ENCODE results near the gene PHACTR1. TPM values are rescaled to one million over a fixed set of nuclear protein-coding genes. Genes with fewer than 3 reads are reported as not detected.
"Not testable (repeated sequence)": the region's sequence is repeated elsewhere in the genome, so short reads cannot be mapped to it uniquely, and the experiment has no call there.

The PHACTR1 gene
- total and polyA plus RNA-seq, 4 experiments from 2014 or later: 0.03 to 0.44 (median 0.42) TPM

DNA sequence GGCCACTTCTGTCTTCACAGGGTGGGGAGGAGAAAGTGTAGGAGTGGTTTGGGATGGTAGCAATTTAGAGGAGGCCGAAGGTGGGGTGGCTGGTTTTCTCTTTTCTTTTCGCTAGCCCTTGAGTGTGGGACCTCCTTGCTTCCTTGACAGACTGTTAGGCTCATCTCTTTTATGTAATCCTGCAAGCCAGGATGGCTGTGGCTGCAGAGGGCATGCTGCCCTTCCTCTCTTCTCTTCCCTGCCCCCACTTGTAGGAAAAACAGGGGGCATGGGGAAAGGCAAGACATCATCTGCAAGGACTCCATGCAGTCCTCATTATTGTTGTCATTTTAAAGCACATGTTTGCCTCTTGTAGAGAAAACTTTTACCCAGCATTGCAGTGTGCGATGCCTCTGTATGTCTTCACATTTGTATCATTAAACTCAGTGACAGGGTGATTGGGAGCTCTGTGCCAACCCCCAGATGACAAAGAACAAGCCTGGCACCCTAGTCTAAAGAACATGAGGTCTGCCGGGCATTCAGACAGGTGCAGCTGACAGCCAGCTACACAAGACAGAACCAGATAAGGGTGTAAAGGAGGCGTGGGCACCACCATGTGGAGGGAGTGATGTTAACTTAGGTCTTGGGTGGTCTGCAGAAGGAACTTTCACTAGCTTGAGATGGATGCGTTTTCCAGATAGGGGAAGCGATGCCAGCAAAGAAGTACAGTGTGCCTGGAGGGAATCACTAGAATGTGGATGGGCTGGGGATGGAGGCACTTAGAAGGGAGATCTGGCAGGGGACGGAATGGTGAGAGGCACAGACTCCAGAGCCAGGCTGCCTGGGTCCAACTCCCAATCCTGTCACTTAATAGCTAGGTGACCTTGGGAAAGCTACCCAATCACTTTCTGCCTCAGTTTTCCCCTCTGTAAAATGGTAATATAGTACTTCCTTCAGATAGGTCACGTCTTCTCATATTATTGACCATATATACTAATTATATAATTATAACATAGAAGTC is 404.2 kb downstream of the PHACTR1 start:
- Histone ChIP-seq H3K4me1 (ENCODE audit: insufficient read depth, low read length) (no peaks in the 10 kb centered on the region), H3K9me3 (ENCODE audit: control insufficient read depth in 1 of 2, low read length in 2 of 2) (no peaks in the 10 kb centered on the region), H3K27me3 (ENCODE audit: insufficient read depth, low read length) (no peaks in the 10 kb centered on the region), H3K36me3 (ENCODE audit: insufficient read depth, low read length) (no peaks in the 10 kb centered on the region), H3K27ac (ENCODE audit: low read depth, low read length) (no peak overlapping the region), H3K4me3 (ENCODE audit: low read length in 2 of 2) (no peak overlapping the region)
- POLR2A ChIA-PET (ENCODE audit: partially characterized antibody): no interaction called here
- H3K4me3 Mint-ChIP-seq: no peak overlapping the region
- H3K27me3 Mint-ChIP-seq: peaks cover 11 to 34% of the 10 kb centered on the region in 2 donors
- no peaks in the 10 kb centered on the region for H3K9me3 Mint-ChIP-seq
- DNase-seq: no peak
- CTCF ChIA-PET (ENCODE audit: partially characterized antibody): no interaction called here
- peaks cover 0 to 2% (median 0%) of the 10 kb centered on the region in 4 donors for H3K4me1 Mint-ChIP-seq
- H3K36me3 Mint-ChIP-seq: no peaks in the 10 kb centered on the region
- intact Hi-C loops (cut with micrococcal nuclease): no loop called here
- no peak overlapping the region for H3K27ac Mint-ChIP-seq

DNA sequence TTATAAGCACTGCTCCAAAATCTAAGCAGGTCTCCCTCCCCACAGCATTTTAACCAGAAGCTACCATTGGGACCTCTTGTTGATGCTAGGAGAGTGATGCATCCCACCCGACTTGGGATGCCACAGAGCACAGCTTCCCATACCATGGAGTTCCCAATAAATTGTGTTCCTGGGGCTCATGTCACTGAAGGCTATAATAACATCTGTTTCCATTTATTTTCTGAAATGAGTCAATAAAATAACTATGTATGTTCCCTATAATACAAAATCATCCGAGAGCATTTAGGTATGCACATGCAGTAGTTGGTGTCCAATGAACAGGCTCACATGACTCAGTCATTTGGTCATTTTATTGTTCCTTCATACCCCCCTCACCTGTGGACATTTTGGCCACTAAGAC is 407.6 kb downstream of the PHACTR1 start:
- Histone ChIP-seq H3K4me3 (ENCODE audit: low read length in 2 of 2) (no peak overlapping the region), H3K9me3 (ENCODE audit: control insufficient read depth in 1 of 2, low read length in 2 of 2) (no peaks in the 10 kb centered on the region), H3K27me3 (ENCODE audit: insufficient read depth, low read length) (no peaks in the 10 kb centered on the region), H3K36me3 (ENCODE audit: insufficient read depth, low read length) (no peaks in the 10 kb centered on the region), H3K4me1 (ENCODE audit: insufficient read depth, low read length) (no peaks in the 10 kb centered on the region), H3K27ac (ENCODE audit: low read depth, low read length) (no peak overlapping the region)
- ChIA-PET POLR2A (ENCODE audit: partially characterized antibody) (no interaction called here), CTCF (ENCODE audit: partially characterized antibody) (no interaction called here)
- no peak overlapping the region for H3K27ac Mint-ChIP-seq
- peaks cover 0 to 3% (median 0%) of the 10 kb centered on the region in 8 donors for H3K9me3 Mint-ChIP-seq
- no peak for DNase-seq
- H3K4me3 Mint-ChIP-seq: no peak overlapping the region
- H3K4me1 Mint-ChIP-seq: peaks cover 0 to 2% (median 0%) of the 10 kb centered on the region in 4 donors
- intact Hi-C loops (cut with micrococcal nuclease): no loop called here
- peaks cover 17 to 30% of the 10 kb centered on the region in 2 donors for H3K27me3 Mint-ChIP-seq
- H3K36me3 Mint-ChIP-seq: no peaks in the 10 kb centered on the region

DNA sequence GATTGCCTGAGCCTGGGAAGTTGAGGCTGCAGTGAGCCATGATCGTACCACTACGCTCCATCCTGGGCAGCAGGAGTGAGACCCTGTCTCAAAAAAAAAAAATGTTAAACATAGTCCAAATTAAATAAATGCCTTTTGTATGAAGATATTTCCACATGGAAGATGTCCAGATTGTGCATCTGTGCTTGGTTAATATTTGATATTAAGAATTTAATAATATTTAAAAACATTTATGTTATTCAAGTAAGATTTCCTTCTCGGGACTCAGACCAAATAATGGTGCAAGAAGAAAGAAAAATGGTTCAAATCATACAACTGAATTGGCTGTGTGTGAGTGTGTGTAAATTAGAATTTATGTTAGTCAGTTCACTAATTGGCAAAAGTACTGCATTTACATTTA is 409.3 kb downstream of the PHACTR1 start:
- no peaks in the 10 kb centered on the region for H3K27me3 ChIP-seq (ENCODE audit: insufficient read depth, low read length)
- Mint-ChIP-seq H3K4me1 (peaks cover 0 to 2% (median 0%) of the 10 kb centered on the region in 4 donors), H3K4me3 (no peak overlapping the region), H3K27ac (no peak overlapping the region), H3K9me3 (peaks cover 0 to 3% (median 0%) of the 10 kb centered on the region in 8 donors), H3K36me3 (no peaks in the 10 kb centered on the region), H3K27me3 (peaks cover 15 to 22% of the 10 kb centered on the region in 2 donors)
- no peak for DNase-seq
- no peaks in the 10 kb centered on the region for H3K9me3 ChIP-seq (ENCODE audit: control insufficient read depth in 1 of 2, low read length in 2 of 2)
- H3K36me3 ChIP-seq (ENCODE audit: insufficient read depth, low read length): no peaks in the 10 kb centered on the region
- ChIA-PET POLR2A (ENCODE audit: partially characterized antibody) (no interaction called here), CTCF (ENCODE audit: partially characterized antibody) (no interaction called here)
- H3K4me3 ChIP-seq (ENCODE audit: low read length in 2 of 2): no peak overlapping the region
- no peaks in the 10 kb centered on the region for H3K4me1 ChIP-seq (ENCODE audit: insufficient read depth, low read length)
- intact Hi-C loops (cut with micrococcal nuclease): no loop called here
- no peak overlapping the region for H3K27ac ChIP-seq (ENCODE audit: low read depth, low read length)

DNA sequence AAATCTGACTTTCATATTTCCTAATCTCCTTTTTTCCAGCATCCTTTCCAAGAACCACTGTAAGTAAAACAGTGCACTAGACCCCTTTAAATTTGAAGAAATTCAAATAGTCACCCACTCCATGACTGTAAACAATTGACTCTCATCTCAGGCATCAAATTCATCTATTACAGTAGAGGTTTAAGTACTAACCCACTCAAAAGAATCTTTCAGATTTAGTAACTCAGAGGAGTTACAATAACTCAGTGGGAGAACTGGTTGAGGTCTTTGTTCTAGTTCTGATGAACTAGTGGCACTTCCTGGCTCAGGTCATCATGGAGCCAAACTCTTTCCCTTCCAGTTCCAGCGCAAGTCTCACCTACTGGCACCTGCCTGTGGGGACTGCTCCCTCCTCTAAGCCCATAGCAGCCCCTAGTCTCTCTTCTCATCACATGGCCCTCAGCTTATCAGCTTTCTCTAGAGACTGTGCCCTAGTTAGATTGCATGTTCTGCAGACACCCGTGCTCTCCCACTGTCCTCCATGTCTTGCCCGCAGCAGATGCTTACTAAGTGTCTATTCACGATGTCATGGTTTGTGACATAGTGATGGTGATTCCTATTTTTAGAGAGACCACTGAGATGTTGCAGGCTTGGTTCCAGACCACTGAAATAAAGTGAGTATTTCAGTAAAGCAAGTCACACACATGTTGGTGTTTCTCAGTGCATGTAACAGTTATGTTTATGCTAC is 415.5 kb downstream of the PHACTR1 start:
- intact Hi-C loops (cut with micrococcal nuclease): no loop called here
- CTCF ChIA-PET (ENCODE audit: partially characterized antibody): no interaction called here

DNA sequence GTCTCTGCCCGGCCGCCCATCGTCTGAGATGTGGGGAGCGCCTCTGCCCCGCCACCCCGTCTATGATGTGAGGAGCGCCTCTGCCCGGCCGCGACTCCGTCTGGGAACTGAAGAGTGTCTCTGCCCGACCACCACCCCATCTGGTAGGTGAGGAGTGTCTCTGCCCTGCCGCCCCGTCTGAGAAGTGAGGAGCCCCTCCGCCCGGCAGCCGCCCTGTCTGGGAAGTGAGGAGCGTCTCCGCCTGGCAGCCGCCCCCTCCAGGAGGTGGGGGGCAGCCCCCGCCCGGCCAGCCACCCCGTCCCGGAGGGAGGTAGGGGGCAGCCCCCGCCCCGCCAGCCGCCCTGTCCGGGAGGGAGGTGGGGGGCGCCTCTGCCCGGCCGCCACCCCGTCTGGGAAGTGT is 417.3 kb downstream of the PHACTR1 start:
- H3K27ac Mint-ChIP-seq; H3K9me3 Mint-ChIP-seq; H3K9me3 ChIP-seq (ENCODE audit: control insufficient read depth in 1 of 2, low read length in 2 of 2); DNase-seq; H3K4me1 Mint-ChIP-seq; H3K4me1 ChIP-seq (ENCODE audit: insufficient read depth, low read length); H3K36me3 ChIP-seq (ENCODE audit: insufficient read depth, low read length); H3K27me3 Mint-ChIP-seq; CTCF ChIA-PET (ENCODE audit: partially characterized antibody); H3K4me3 ChIP-seq (ENCODE audit: low read length in 2 of 2); H3K36me3 Mint-ChIP-seq; H3K4me3 Mint-ChIP-seq; intact Hi-C loops (cut with micrococcal nuclease); POLR2A ChIA-PET (ENCODE audit: partially characterized antibody); H3K27me3 ChIP-seq (ENCODE audit: insufficient read depth, low read length); H3K27ac ChIP-seq (ENCODE audit: low read depth, low read length): not testable (repeated sequence)

More for the DNA sequence above, 415.5 kb downstream of the PHACTR1 start:
- peaks cover 2 to 7% of the 10 kb centered on the region in 2 donors for H3K27me3 Mint-ChIP-seq
- H3K36me3 Mint-ChIP-seq: no peaks in the 10 kb centered on the region
- H3K36me3 ChIP-seq (ENCODE audit: insufficient read depth, low read length): no peaks in the 10 kb centered on the region
- no peaks in the 10 kb centered on the region for H3K27me3 ChIP-seq (ENCODE audit: insufficient read depth, low read length)
- peaks cover 0 to 4% (median 0%) of the 10 kb centered on the region in 8 donors for H3K9me3 Mint-ChIP-seq
- no peaks in the 10 kb centered on the region for H3K4me1 ChIP-seq (ENCODE audit: insufficient read depth, low read length)
- DNase-seq: no peak
- no peak overlapping the region for H3K4me3 ChIP-seq (ENCODE audit: low read length in 2 of 2)
- no peak overlapping the region for H3K4me3 Mint-ChIP-seq
- no peaks in the 10 kb centered on the region for H3K9me3 ChIP-seq (ENCODE audit: control insufficient read depth in 1 of 2, low read length in 2 of 2)
- POLR2A ChIA-PET (ENCODE audit: partially characterized antibody): no interaction called here
- H3K4me1 Mint-ChIP-seq: no peaks in the 10 kb centered on the region
- H3K27ac ChIP-seq (ENCODE audit: low read depth, low read length): no peak overlapping the region
- H3K27ac Mint-ChIP-seq: no peak overlapping the region

DNA sequence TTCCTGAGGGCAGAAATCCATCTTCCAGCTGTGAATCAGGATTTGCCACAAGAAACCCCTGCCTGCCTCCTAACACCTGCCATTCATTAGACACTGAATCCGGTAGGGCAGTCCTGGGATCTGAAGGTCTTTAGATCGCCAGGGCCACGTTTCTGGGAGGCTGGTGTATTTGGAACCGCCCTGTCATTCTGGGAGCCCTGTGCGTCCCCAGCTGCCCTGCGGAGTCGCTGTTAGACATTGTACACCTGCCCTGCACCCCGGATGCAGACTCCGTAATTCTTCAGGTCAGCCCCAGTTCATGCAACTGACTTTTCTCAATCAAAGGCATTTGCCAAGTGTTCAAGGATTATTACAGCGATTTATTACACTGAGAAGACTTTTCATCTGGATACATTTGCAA is 418.6 kb downstream of the PHACTR1 start:
- H3K4me1 Mint-ChIP-seq: no peaks in the 10 kb centered on the region
- intact Hi-C loops (cut with micrococcal nuclease): no loop called here
- no peaks in the 10 kb centered on the region for H3K9me3 ChIP-seq (ENCODE audit: control insufficient read depth in 1 of 2, low read length in 2 of 2)
- H3K27ac Mint-ChIP-seq: no peak overlapping the region
- H3K36me3 Mint-ChIP-seq: no peaks in the 10 kb centered on the region
- no peak for DNase-seq
- no peak overlapping the region for H3K4me3 ChIP-seq (ENCODE audit: low read length in 2 of 2)
- ChIA-PET POLR2A (ENCODE audit: partially characterized antibody) (no interaction called here), CTCF (ENCODE audit: partially characterized antibody) (no interaction called here)
- H3K27me3 ChIP-seq (ENCODE audit: insufficient read depth, low read length): no peaks in the 10 kb centered on the region
- no peak overlapping the region for H3K4me3 Mint-ChIP-seq
- H3K4me1 ChIP-seq (ENCODE audit: insufficient read depth, low read length): no peaks in the 10 kb centered on the region
- H3K36me3 ChIP-seq (ENCODE audit: insufficient read depth, low read length): no peaks in the 10 kb centered on the region
- H3K27ac ChIP-seq (ENCODE audit: low read depth, low read length): no peak overlapping the region
- peaks cover 0 to 4% (median 0%) of the 10 kb centered on the region in 8 donors for H3K9me3 Mint-ChIP-seq
- H3K27me3 Mint-ChIP-seq: peaks cover 0 to 2% of the 10 kb centered on the region in 2 donors

DNA sequence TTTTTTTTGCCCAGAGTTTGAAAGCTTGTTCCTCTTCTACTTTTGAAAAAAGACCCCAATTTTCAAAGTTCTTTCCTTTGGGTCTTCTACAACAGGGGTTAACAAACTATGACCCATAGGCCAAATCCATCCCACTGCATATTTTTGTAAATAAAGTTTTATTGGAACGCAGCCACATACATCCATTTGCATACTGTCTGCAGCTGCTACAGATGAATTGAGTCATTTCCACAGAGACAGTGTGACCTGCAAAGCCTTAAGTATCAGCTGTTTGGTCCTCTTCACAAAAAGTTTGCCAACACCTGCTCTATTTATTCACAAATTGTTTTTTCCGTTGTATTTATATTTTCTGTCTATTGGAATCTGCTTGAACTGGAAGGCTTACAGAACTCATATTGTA is 422.6 kb downstream of the PHACTR1 start:
- intact Hi-C loops (cut with micrococcal nuclease): no loop called here
- peaks cover 0 to 4% (median 0%) of the 10 kb centered on the region in 8 donors for H3K9me3 Mint-ChIP-seq
- no peak overlapping the region for H3K27ac Mint-ChIP-seq
- H3K27ac ChIP-seq (ENCODE audit: low read depth, low read length): no peak overlapping the region
- POLR2A ChIA-PET (ENCODE audit: partially characterized antibody): no interaction called here
- no peak overlapping the region for H3K4me3 ChIP-seq (ENCODE audit: low read length in 2 of 2)
- no peaks in the 10 kb centered on the region for H3K27me3 ChIP-seq (ENCODE audit: insufficient read depth, low read length)
- peaks cover 2% of the 10 kb centered on the region in 2 donors for H3K27me3 Mint-ChIP-seq
- no peaks in the 10 kb centered on the region for H3K36me3 Mint-ChIP-seq
- no peaks in the 10 kb centered on the region for H3K4me1 Mint-ChIP-seq
- CTCF ChIA-PET (ENCODE audit: partially characterized antibody): no interaction called here
- no peaks in the 10 kb centered on the region for H3K9me3 ChIP-seq (ENCODE audit: control insufficient read depth in 1 of 2, low read length in 2 of 2)
- no peaks in the 10 kb centered on the region for H3K4me1 ChIP-seq (ENCODE audit: insufficient read depth, low read length)
- H3K36me3 ChIP-seq (ENCODE audit: insufficient read depth, low read length): no peaks in the 10 kb centered on the region
- H3K4me3 Mint-ChIP-seq: no peak overlapping the region
- no peak for DNase-seq

Measured in CD4-positive, alpha-beta memory T cell (primary cell).